H1 (cell line): ENCODE data around the gene OR8B2. TPM values are rescaled to one million over a fixed set of nuclear protein-coding genes. Genes with fewer than 3 reads are reported as not detected.

ENCODE experiments used
- CTCF ChIA-PET: fragments of 300-600 bp; sonication (Branson Sonifier 250); formaldehyde crosslinking; loops from one replicate; lab custom pipeline; 2021; ENCODE audit not compliant: partially characterized antibody; lab: Charles Lee
- POLR2A ChIA-PET: fragments of 300-600 bp; sonication (Branson Sonifier 250); formaldehyde crosslinking; loops from one replicate; lab custom pipeline; 2021; ENCODE audit warnings: inconsistent platforms; ENCODE audit not compliant: partially characterized antibody; lab: Charles Lee
- DNase-seq, 2 experiments: peaks; one replicate each; pipeline versions ENCODE4 v3.0.0 to v3.0.0-alpha.2; 2010 to 2022; ENCODE audit warnings: low spot score in 2 of 2, low read depth in 1 of 2, mixed read lengths in 1 of 2
- FAIRE-seq: peaks from 2 replicates; lab custom pipeline; 2011; peaks lifted over from hg19 to GRCh38; lab: Jason Lieb, UNC
- H2AFZ ChIP-seq: 2 replicates; pipeline ENCODE4 v1.8.1; 2012; ENCODE audit warnings: low read length, inconsistent platforms
- H2AK5ac ChIP-seq: 2 replicates; pipeline ENCODE4 v1.6.1; 2013; ENCODE audit warnings: low read depth, low read length
- H2BK120ac ChIP-seq: replicated peaks from 2 replicates; pipeline ENCODE3; 2013; ENCODE audit warnings: low read depth, low read length, inconsistent platforms
- H2BK12ac ChIP-seq: 2 replicates; pipeline ENCODE4 v1.6.1; 2013; ENCODE audit warnings: low read depth, low read length
- H2BK15ac ChIP-seq: 2 replicates; pipeline ENCODE4 v1.6.1; 2013; ENCODE audit warnings: low read length
- H2BK20ac ChIP-seq: 2 replicates; pipeline ENCODE4 v1.6.1; 2013; ENCODE audit warnings: low read length
- H2BK5ac ChIP-seq: 2 replicates; pipeline ENCODE4 v1.6.1; 2013; ENCODE audit warnings: low read depth, low read length
- H3K14ac ChIP-seq: 2 replicates; pipeline ENCODE4 v1.6.1; 2013; ENCODE audit warnings: inconsistent platforms; ENCODE audit not compliant: insufficient read length
- H3K18ac ChIP-seq: 2 replicates; pipeline ENCODE4 v1.6.1; 2013; ENCODE audit warnings: low read length; ENCODE audit errors: extremely low read depth
- H3K23ac ChIP-seq: 2 replicates; pipeline ENCODE4 v1.6.1; 2013; ENCODE audit warnings: inconsistent platforms; ENCODE audit not compliant: insufficient read length
- H3K23me2 ChIP-seq: 2 replicates; pipeline ENCODE4 v1.6.1; 2013; ENCODE audit warnings: low read depth, low read length
- H3K27ac ChIP-seq: 2 replicates; pipeline ENCODE4 v1.6.1; 2011; ENCODE audit warnings: low read depth, low read length, inconsistent platforms
- H3K27me3 ChIP-seq, 4 experiments: replicated peaks in 1 of 4; 1 replicate in 1 of 4; 2 replicates in 3 of 4; pipeline versions ENCODE4 v1.6.1 to v1.8.1; 2011 to 2013; ENCODE audit warnings: low read length in 3 of 4, mild to moderate bottlenecking in 3 of 4, inconsistent platforms in 2 of 4, mixed read lengths in 2 of 4, moderate library complexity in 1 of 4; ENCODE audit not compliant: control insufficient read depth in 3 of 4, insufficient read depth in 3 of 4; ENCODE audit errors: extremely low read depth in 1 of 4
- H3K36me3 ChIP-seq, 4 experiments: 2 replicates each; pipeline versions ENCODE4 v1.6.1 to v1.8.1; 2011 to 2013; ENCODE audit warnings: mild to moderate bottlenecking in 4 of 4, low read length in 3 of 4, moderate library complexity in 2 of 4, control low read depth in 1 of 4, inconsistent platforms in 1 of 4; ENCODE audit not compliant: insufficient read depth in 4 of 4, control insufficient read depth in 2 of 4
- H3K4ac ChIP-seq: replicated peaks from 2 replicates; pipeline ENCODE3; 2013; ENCODE audit warnings: low read length, low read depth, mixed read lengths, inconsistent platforms; ENCODE audit not compliant: insufficient read length
- H3K4me1 ChIP-seq, 4 experiments: replicated peaks in 1 of 4; 1 replicate in 1 of 4; 2 replicates in 3 of 4; pipeline versions ENCODE4 v1.6.1 to v1.8.1; 2011 to 2013; ENCODE audit warnings: low read length in 3 of 4, inconsistent platforms in 2 of 4, mixed read lengths in 1 of 4; ENCODE audit not compliant: insufficient read depth in 4 of 4, control insufficient read depth in 3 of 4
- H3K4me2 ChIP-seq, 2 experiments: 2 replicates each; pipeline versions ENCODE4 v1.6.1 to v1.8.1; 2011 to 2013; ENCODE audit warnings: low read depth in 2 of 2, low read length in 2 of 2, control low read depth in 1 of 2, inconsistent platforms in 1 of 2, mild to moderate bottlenecking in 1 of 2; ENCODE audit not compliant: insufficient read depth in 1 of 2
- H3K4me3 ChIP-seq, 4 experiments: fragments of 200-600, 300-600 bp in 1 of 4; sonication (generic), shearing (Covaris generic), sonication (Bioruptor Twin) in 1 of 4; 2 replicates each; pipeline versions ENCODE4 v1.5.1 to v1.8.1; 2011 to 2016; ENCODE audit warnings: low read length in 4 of 4, low read depth in 3 of 4, control low read depth in 2 of 4, inconsistent platforms in 2 of 4, mild to moderate bottlenecking in 2 of 4, mixed read lengths in 1 of 4, moderate library complexity in 1 of 4; ENCODE audit not compliant: insufficient read depth in 2 of 4; ENCODE audit errors: extremely low read depth in 1 of 4
- H3K56ac ChIP-seq: replicated peaks from 2 replicates; pipeline ENCODE3; 2013; ENCODE audit warnings: low read depth, mild to moderate bottlenecking, mixed read lengths, low read length, inconsistent platforms; ENCODE audit not compliant: insufficient read length
- H3K79me1 ChIP-seq: 2 replicates; pipeline ENCODE4 v1.6.1; 2013; ENCODE audit warnings: low read depth, low read length, control low read depth
- H3K79me2 ChIP-seq, 2 experiments: 2 replicates each; pipeline versions ENCODE4 v1.6.1 to v1.8.1; 2012 to 2013; ENCODE audit warnings: low read length in 2 of 2, mild to moderate bottlenecking in 2 of 2, inconsistent platforms in 1 of 2; ENCODE audit not compliant: insufficient read depth in 2 of 2, control insufficient read depth in 1 of 2
- H3K9ac ChIP-seq, 4 experiments: replicated peaks in 1 of 4; 1 replicate in 1 of 4; 2 replicates in 3 of 4; pipeline versions ENCODE4 v1.6.1 to v1.8.1; 2011 to 2013; ENCODE audit warnings: low read depth in 3 of 4, low read length in 3 of 4, control low read depth in 2 of 4, mild to moderate bottlenecking in 2 of 4, moderate library complexity in 2 of 4, inconsistent platforms in 1 of 4; ENCODE audit errors: extremely low read depth in 1 of 4
- H3K9me3 ChIP-seq, 2 experiments: 2 replicates each; pipeline versions ENCODE4 v1.6.1 to v1.8.1; 2012 to 2013; ENCODE audit warnings: mild to moderate bottlenecking in 2 of 2, moderate library complexity in 2 of 2, control low read depth in 1 of 2, inconsistent platforms in 1 of 2, low read depth in 1 of 2, low read length in 1 of 2, mixed read lengths in 1 of 2; ENCODE audit not compliant: insufficient read depth in 2 of 2
- H4K20me1 ChIP-seq, 2 experiments: replicated peaks in 1 of 2; 2 replicates each; pipeline versions ENCODE3 to v1.8.1; 2011 to 2013; ENCODE audit warnings: inconsistent platforms in 2 of 2, low read length in 2 of 2, mild to moderate bottlenecking in 1 of 2; ENCODE audit not compliant: insufficient read depth in 2 of 2, control insufficient read depth in 1 of 2
- H4K5ac ChIP-seq: 2 replicates; pipeline ENCODE4 v1.6.1; 2013; ENCODE audit warnings: low read length, low read depth, mixed read lengths, inconsistent platforms; ENCODE audit not compliant: insufficient read length
- H4K8ac ChIP-seq: 2 replicates; pipeline ENCODE4 v1.8.0; 2013; ENCODE audit warnings: mild to moderate bottlenecking, moderate library complexity, low read length, inconsistent platforms; ENCODE audit not compliant: insufficient read depth; ENCODE audit errors: extremely low read depth
- H4K91ac ChIP-seq: replicated peaks from 2 replicates; pipeline ENCODE3; 2013; ENCODE audit warnings: low read length, mixed read lengths, inconsistent platforms; ENCODE audit not compliant: insufficient read length
- ATF3 ChIP-seq: IDR thresholded peaks from 2 replicates; pipeline ENCODE4 v1.6.1; 2011; ENCODE audit warnings: low read depth, mild to moderate bottlenecking, low read length; ENCODE audit not compliant: insufficient read depth
- BACH1 ChIP-seq: IDR thresholded peaks from 2 replicates; pipeline ENCODE4 v1.6.1; 2012; ENCODE audit warnings: low read length, improper control_type of control experiment
- CHD1 ChIP-seq: IDR thresholded peaks from 2 replicates; pipeline ENCODE4 v1.6.1; 2012; ENCODE audit warnings: low read depth, low read length, improper control_type of control experiment
- CREB1 ChIP-seq: IDR thresholded peaks from 2 replicates; pipeline ENCODE4 v1.6.1; 2012; ENCODE audit warnings: inconsistent platforms
- CTCF ChIP-seq, 3 experiments: IDR thresholded peaks; 1 replicate in 2 of 3; 2 replicates in 1 of 3; pipeline versions ENCODE4 v1.5.1 to v1.6.1; 2011; ENCODE audit warnings: low read length in 3 of 3, mild to moderate bottlenecking in 3 of 3, inconsistent platforms in 2 of 3, low read depth in 1 of 3, moderate library complexity in 1 of 3; ENCODE audit not compliant: insufficient read depth in 1 of 3; ENCODE audit errors: control extremely low read depth in 1 of 3
- GABPA ChIP-seq: IDR thresholded peaks from 2 replicates; pipeline ENCODE4 v1.6.1; 2011; ENCODE audit warnings: mild to moderate bottlenecking, low read length, moderate library complexity, borderline replicate concordance; ENCODE audit not compliant: insufficient read depth
- JUN ChIP-seq: IDR thresholded peaks from 2 replicates; pipeline ENCODE4 v1.6.1; 2011; ENCODE audit warnings: low read depth, mild to moderate bottlenecking, improper control_type of control experiment, low read length
- MAFK ChIP-seq: IDR thresholded peaks from 2 replicates; pipeline ENCODE4 v1.6.1; 2012; ENCODE audit warnings: low read depth, mild to moderate bottlenecking, improper control_type of control experiment, low read length
- NANOG ChIP-seq: IDR thresholded peaks from 2 replicates; pipeline ENCODE4 v1.6.1; 2011; ENCODE audit warnings: low read length, low read depth, mild to moderate bottlenecking, inconsistent platforms; ENCODE audit not compliant: insufficient read depth, poor library complexity, severe bottlenecking
- POLR2A ChIP-seq, 2 experiments: IDR thresholded peaks; 1 replicate in 1 of 2; 2 replicates in 1 of 2; pipeline ENCODE4 v1.6.1; 2011; ENCODE audit warnings: low read depth in 2 of 2, low read length in 2 of 2, mild to moderate bottlenecking in 2 of 2; ENCODE audit errors: control extremely low read depth in 1 of 2
- POLR2AphosphoS5 ChIP-seq: IDR thresholded peaks from 2 replicates; pipeline ENCODE4 v1.6.1; 2011; ENCODE audit warnings: low read depth, low read length
- SIRT6 ChIP-seq: IDR thresholded peaks from one replicate; pipeline ENCODE4 v1.7.1; 2012; ENCODE audit warnings: low read length, inconsistent platforms
- TAF1 ChIP-seq: IDR thresholded peaks from 2 replicates; pipeline ENCODE4 v1.6.1; 2011; ENCODE audit warnings: mild to moderate bottlenecking, low read depth, low read length
- WGBS, 2 experiments: shearing (Covaris generic) in 1 of 2; methylation state at CpG; one replicate each; pipeline versions ENCODE4 v1.1.6 to v1.1.7; 2013 to 2015; ENCODE audit warnings: low lambda C conversion rate in 2 of 2, mixed read lengths in 2 of 2, inconsistent platforms in 1 of 2, low coverage in 1 of 2, missing lambda C conversion rate in 1 of 2; ENCODE audit not compliant: insufficient replicate concordance in 2 of 2, insufficient coverage in 1 of 2, insufficient read length in 1 of 2; ENCODE audit errors: extremely low coverage in 1 of 2, missing lambda C conversion rate in 1 of 2; 5-methylcytosine and 5-hydroxymethylcytosine counted together
- polyA plus RNA-seq, 7 experiments: library from polyadenylated mRNA; depleted of rRNA in 3 of 7; stranded (reverse) in 5 of 7; unstranded in 2 of 7; fragments of >200 nt in 5 of 7; fragments of 200-250 nt in 2 of 7; gene quantifications; 1 replicate in 5 of 7; 2 replicates in 1 of 7; 4 replicates in 1 of 7; pipeline versions ENCODE4 v1.2.1 to v1.2.3, GENCODE V29; 2011 to 2013; ENCODE audit warnings: missing spikeins in 2 of 7, mixed read lengths in 2 of 7
- total RNA-seq: library from RNA; stranded (reverse); fragmentation: NEBNext Ultra II Directional; extraction: Animal tissue kit (Norgen Biotek cat#: 25700); gene quantifications from 2 replicates; pipeline ENCODE4 v1.2.1, GENCODE V29; 2021

Gene OR8B2
- total and polyA plus RNA-seq, 2 of the 8 experiments (the other 6 are each of a cell fraction or from before 2014, with no cell fraction given), result not detected

DNA sequence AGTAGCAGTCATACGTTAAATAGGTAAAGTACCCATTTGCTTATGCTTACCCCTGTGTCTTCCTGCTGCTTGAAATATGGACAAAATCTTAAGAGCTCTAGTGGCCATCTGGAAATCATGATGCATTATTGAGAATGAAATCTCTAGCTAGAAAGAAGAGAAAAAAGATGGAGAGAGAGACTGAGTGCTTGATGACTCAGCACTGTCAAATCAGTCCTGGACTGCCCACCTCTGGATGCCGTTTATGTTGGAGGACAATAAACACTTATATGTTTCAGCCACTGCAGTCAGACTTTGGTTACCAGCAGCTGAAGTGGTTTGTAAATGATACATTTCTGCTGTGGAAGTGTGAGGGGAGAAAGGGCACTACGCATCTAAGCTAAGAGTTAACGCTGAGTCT, 36.7 kb upstream of the OR8B2 start:
- Histone ChIP-seq H2BK120ac (no peak overlapping the region), H3K23me2 (peaks cover 1% of the 10 kb centered on the region; the same call in 1 of the 2 replicates), H3K4me2 (no peak overlapping the region), H2AFZ (no peak overlapping the region), H3K27ac (no peak overlapping the region), H4K20me1 (no peaks in the 10 kb centered on the region), H3K79me2 (no peaks in the 10 kb centered on the region), H3K4me3 (no peak overlapping the region), H2BK15ac (no peak overlapping the region), H3K4me1 (no peaks in the 10 kb centered on the region), H3K27me3 (no peaks in the 10 kb centered on the region), H3K14ac (no peak overlapping the region), H3K18ac (no peak overlapping the region), H4K91ac (no peak overlapping the region), H3K9me3 (no peaks in the 10 kb centered on the region), H4K8ac (no peak overlapping the region), H3K36me3 (no peaks in the 10 kb centered on the region), H2BK5ac (no peak overlapping the region), H2AK5ac (no peak overlapping the region), H3K56ac (no peak overlapping the region), H2BK12ac (no peak overlapping the region), H3K79me1 (no peaks in the 10 kb centered on the region), H3K23ac (no peak overlapping the region), H3K4ac (no peak overlapping the region), H2BK20ac (no peak overlapping the region), H3K9ac (no peak overlapping the region), H4K5ac (no peak overlapping the region)
- ChIA-PET CTCF (interaction anchor here (0.8 kb wide), 1 partner anchor 19 kb away, joined by 3 read pairs; no protein-coding TSS in a partner anchor), POLR2A (no interaction called here)
- WGBS, 2 experiments, result 94% methylated on average over 4 of the region's 4 CpGs; no CpG with 5 or more reads in 1 of the 2 experiments
- no peak for FAIRE-seq
- no peak for DNase-seq
- no peak for TF ChIP-seq CTCF (IDR thresholded peaks at IDR 0.05; ENCODE audit: control extremely low read depth in 1 of 3, insufficient read depth in 1 of 3, low read depth in 1 of 3, low read length in 3 of 3)
- TF ChIP-seq GABPA, result no peak
- no peak for TF ChIP-seq CHD1
- TF ChIP-seq JUN, result no peak
- no peak for TF ChIP-seq ATF3
- TF ChIP-seq CREB1, result no peak
- no peak for TF ChIP-seq POLR2A (IDR thresholded peaks at IDR 0.05; ENCODE audit: control extremely low read depth in 1 of 2, low read depth in 2 of 2, low read length in 2 of 2)
- no peak for TF ChIP-seq BACH1
- TF ChIP-seq SIRT6, result no peak
- TF ChIP-seq NANOG, result no peak
- TF ChIP-seq TAF1, result no peak
- no peak for TF ChIP-seq MAFK
- TF ChIP-seq POLR2AphosphoS5, result no peak
